Psoas muscle (tissue), 8 donors: ENCODE results near the gene IRX6. TPM values are rescaled to one million over a fixed set of nuclear protein-coding genes. Genes with fewer than 3 reads are reported as not detected.
A peak's percentile ranks its signal among the peaks of the same experiment; 100 is the strongest.

Experiments used
- ATAC-seq, 4 donors: fragments of 200-7000 bp; cut with Tn5 transposase; one replicate each; pipeline ENCODE4 v1.9.1; 2020; ENCODE audit warnings: moderate library complexity in 3 of 4, mild to moderate bottlenecking in 2 of 4
- DNase-seq, 2 donors: peaks; one replicate each; pipeline ENCODE4 v3.0.0-alpha.2; 2020
- H3K27ac ChIP-seq: fragments of 200-600 bp; one replicate; pipeline ENCODE4 v1.8.0; 2022
- H3K27me3 ChIP-seq, 3 donors: fragments of 200-600 bp in 1 of 3; one replicate each; pipeline versions ENCODE4 v1.6.1 to v1.8.0; 2013 to 2022; ENCODE audit warnings: low read length in 2 of 3, mild to moderate bottlenecking in 2 of 3, moderate library complexity in 1 of 3; ENCODE audit not compliant: insufficient read depth in 3 of 3
- H3K36me3 ChIP-seq, 2 donors: fragments of 200-600 bp in 1 of 2; one replicate each; pipeline versions ENCODE4 v1.6.1 to v1.8.0; 2013 to 2022; ENCODE audit warnings: low read depth in 1 of 2, mild to moderate bottlenecking in 1 of 2, moderate library complexity in 1 of 2; ENCODE audit not compliant: insufficient read depth in 1 of 2
- H3K4me1 ChIP-seq: fragments of 200-600 bp; one replicate; pipeline ENCODE4 v1.8.0; 2022
- H3K4me3 ChIP-seq: fragments of 200-600 bp; one replicate; pipeline ENCODE4 v1.8.0; 2022; ENCODE audit warnings: mild to moderate bottlenecking
- H3K9me3 ChIP-seq: fragments of 200-600 bp; one replicate; pipeline ENCODE4 v1.8.0; 2022
- WGBS, 3 donors: extraction: QIAGEN DNeasy Blood & Tissue Kit; methylation state at CpG; one replicate each; pipeline versions ENCODE4 v1.1.6 to v1.1.7; 2013; 5-methylcytosine and 5-hydroxymethylcytosine counted together
- intact Hi-C, 2 donors: fragments of 100-400 bp; cut with DNase I; formaldehyde crosslinking; loops; one replicate each; pipeline versions ENCODE4 v1.11.0 to v1.14.2; 2022
- long read RNA-seq, 2 donors: library from polyadenylated mRNA; unstranded; transcript quantifications; one replicate each; pipeline ENCODE4 v2.0.0, GENCODE V29; 2021
- polyA plus RNA-seq, 3 donors: library from polyadenylated mRNA; stranded (reverse); fragments of 200-250 nt; gene quantifications; one replicate each; pipeline ENCODE4 v1.2.3, GENCODE V29; 2013
- total RNA-seq, 4 donors: library from RNA; stranded (reverse); fragmentation: NEBNext Ultra II Directional in 2 of 4; extraction: Animal tissue kit (Norgen Biotek cat#: 25700) in 2 of 4; gene quantifications; one replicate each; pipeline versions ENCODE4 v1.2.1 to v1.2.4, GENCODE V29; 2021 to 2023
- TF ChIP-seq, protein P1 (sequence below): fragments of 200-600 bp; IDR thresholded peaks from one replicate; pipeline ENCODE4 v1.8.0; 2022; ENCODE audit warnings: antibody characterized with exemption
- donor health status: healthy with polysubstance abuse.
- donor health status: DM: no; HTN: no; CAD: no; lungs with moderate emphysema.
- donor health status: Bipolar disorder and iron deficiency.
- donor health status: healthy.
- donor health status: DM: yes; HTN: yes; CAD: no.
- donor health status: DM: no; HTN: no; CAD: no.
- donor health status: DM: no; HTN: no; CAD: no.
- donor health status: DM: yes; HTN: yes; CAD: no.

The IRX6 gene
- total RNA-seq (1 to 10 TPM in 2 of 4 donors, under 1 TPM in 2; 0.32 to 2.1 (median 0.74) TPM), polyA plus RNA-seq (1 to 10 TPM in 2 of 3 donors, under 1 TPM in 1; 0.46 to 6.1 (median 1.7) TPM)
- long read RNA-seq, donor 1 = 0 reads
- long read RNA-seq, donor 2, partial matches to known transcripts = 2 of 9 reads
- long read RNA-seq, donor 2, other reads (novel, unspliced or antisense) = 4 of 9 reads

DNA sequence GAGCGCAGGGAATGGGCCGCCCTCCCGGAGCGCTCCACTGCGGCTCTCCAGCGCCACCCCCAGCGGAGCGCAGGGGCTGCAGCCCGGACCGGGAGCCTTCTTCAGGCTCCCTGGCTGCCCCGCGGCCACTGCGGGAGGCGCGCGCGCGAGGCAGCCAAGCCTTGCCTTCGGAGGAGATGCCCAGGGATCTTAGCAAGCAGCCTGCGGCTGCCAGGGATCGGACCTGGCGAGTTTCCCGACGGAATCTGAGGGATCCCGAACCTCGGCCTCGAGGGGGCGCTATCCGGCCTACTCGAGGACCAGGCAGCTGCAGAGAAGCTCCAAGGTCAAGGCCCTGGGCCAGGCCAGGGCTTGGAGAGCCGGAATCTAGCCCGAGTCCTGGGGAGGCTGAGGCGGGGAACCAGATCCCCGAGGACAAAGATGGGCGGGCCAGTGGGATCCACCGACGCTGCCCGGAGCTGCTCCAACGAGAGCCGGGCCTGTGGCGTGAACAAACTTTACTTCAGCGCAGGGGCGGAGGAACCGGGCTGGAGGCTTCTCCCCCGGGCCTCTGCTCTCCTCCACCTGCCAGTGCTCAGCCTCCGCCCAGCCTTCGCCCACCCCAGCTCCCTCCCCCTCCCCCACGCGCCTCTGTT, at the start of gene IRX6:
TSS of gene IRX6 (plus strand) at position 567 of the 635 bp plus-strand sequence. CDS start 889 bp downstream, outside the sequence.
- peak; percentile 78 to 90 for DNase-seq
- intact Hi-C loops = loop anchor here in 1 of 2 donors (5.0 kb wide), 1 partner anchor 201 kb away; no protein-coding TSS in a partner anchor
- no peaks in the 10 kb centered on the region for H3K36me3 ChIP-seq
- peak within 1 kb of the TSS; percentile 61 for H3K4me3 ChIP-seq
- TF ChIP-seq, protein P1, sequence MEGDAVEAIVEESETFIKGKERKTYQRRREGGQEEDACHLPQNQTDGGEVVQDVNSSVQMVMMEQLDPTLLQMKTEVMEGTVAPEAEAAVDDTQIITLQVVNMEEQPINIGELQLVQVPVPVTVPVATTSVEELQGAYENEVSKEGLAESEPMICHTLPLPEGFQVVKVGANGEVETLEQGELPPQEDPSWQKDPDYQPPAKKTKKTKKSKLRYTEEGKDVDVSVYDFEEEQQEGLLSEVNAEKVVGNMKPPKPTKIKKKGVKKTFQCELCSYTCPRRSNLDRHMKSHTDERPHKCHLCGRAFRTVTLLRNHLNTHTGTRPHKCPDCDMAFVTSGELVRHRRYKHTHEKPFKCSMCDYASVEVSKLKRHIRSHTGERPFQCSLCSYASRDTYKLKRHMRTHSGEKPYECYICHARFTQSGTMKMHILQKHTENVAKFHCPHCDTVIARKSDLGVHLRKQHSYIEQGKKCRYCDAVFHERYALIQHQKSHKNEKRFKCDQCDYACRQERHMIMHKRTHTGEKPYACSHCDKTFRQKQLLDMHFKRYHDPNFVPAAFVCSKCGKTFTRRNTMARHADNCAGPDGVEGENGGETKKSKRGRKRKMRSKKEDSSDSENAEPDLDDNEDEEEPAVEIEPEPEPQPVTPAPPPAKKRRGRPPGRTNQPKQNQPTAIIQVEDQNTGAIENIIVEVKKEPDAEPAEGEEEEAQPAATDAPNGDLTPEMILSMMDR = peak; percentile 59
- peak; percentile 75 to 87 (median 86) for ATAC-seq
- no peaks in the 10 kb centered on the region for H3K4me1 ChIP-seq
- no peaks in the 10 kb centered on the region for H3K9me3 ChIP-seq
- 1 to 2% (median 1%) methylated on average over 35 to 49 of the region's 49 CpGs for WGBS, 3 donors
- peaks cover 0 to 35% (median 0%) of the 10 kb centered on the region in 3 donors for H3K27me3 ChIP-seq
- peak within 1 kb of the TSS; percentile 16 for H3K27ac ChIP-seq

DNA sequence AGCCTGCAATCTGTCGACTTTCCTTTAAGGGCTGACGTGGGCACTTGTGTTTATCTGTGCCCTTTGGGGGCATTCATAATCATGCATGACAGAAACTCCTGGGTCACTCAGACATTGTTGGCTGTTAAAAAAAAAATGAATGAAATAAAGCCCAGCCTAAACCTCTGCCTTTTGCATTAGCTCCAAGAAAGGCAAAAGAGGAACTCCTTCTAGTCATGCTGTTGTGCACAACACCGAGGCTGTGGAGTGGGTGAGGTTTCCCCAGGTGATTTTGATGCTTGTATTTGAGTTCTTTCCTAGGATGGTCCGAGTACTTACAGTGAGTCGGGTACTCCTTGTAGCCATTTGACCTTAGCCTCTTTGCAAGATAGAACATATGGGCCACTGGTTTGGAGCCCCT, 49.6 kb upstream of the IRX6 start:
- no peaks in the 10 kb centered on the region for H3K36me3 ChIP-seq
- no peak for ATAC-seq
- no peak overlapping the region for H3K27ac ChIP-seq
- H3K27me3 ChIP-seq = no peaks in the 10 kb centered on the region
- WGBS, 3 donors = 74 to 81% (median 81%) methylated on average over 5 of the region's 5 CpGs
- H3K9me3 ChIP-seq = no peaks in the 10 kb centered on the region
- no peak for DNase-seq
- TF ChIP-seq, protein P1 = no peak
- H3K4me1 ChIP-seq = peaks cover 14% of the 10 kb centered on the region
- intact Hi-C loops = no loop called here
- H3K4me3 ChIP-seq = no peak overlapping the region

DNA sequence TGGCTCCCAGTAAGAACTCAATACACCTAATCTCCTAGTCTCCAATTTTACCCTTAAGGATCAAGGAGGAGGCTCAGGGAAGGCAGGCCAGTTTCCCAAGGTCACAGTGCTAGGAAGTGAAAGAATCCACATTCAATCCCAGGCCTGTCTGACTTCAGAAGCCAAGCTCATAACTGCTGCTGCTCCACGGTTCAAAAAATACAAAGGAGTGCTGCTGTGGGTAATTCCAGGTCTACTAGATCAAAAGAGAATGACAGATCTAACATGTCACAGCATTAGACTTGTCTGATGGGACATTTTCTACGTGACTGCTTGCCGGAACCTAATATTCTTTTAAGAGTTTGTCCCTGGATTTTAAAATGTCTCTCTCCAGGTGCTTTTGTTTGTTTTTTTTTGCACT, 48.8 kb upstream of the IRX6 start:
- Histone ChIP-seq H3K27ac (no peak overlapping the region), H3K27me3 (no peaks in the 10 kb centered on the region), H3K4me3 (no peak overlapping the region), H3K9me3 (no peaks in the 10 kb centered on the region), H3K36me3 (no peaks in the 10 kb centered on the region), H3K4me1 (peaks cover 14% of the 10 kb centered on the region)
- TF ChIP-seq, protein P1 = no peak
- WGBS, 3 donors = 55 to 71% (median 66%) methylated on average over 3 of the region's 3 CpGs
- intact Hi-C loops = no loop called here
- ATAC-seq = no peak
- no peak for DNase-seq

DNA sequence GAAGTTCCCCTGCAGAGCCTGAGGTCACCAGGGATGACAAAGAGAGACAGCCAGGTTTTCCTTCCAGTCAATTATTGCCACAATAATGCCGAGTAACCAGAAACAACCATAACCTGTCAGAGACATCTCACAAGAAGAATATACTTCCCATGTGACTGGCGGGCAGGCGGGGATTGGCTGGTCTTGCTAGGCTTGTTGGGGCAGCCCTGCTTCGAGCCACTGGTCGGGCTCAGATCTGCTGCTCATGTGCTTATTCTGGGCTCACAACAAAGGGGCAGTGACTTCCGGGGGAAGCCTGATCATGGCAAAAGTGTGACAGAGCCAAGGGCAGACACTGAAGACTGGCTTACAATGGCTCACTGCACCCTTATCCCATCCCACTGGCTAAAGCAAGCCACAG, 48.1 kb upstream of the IRX6 start:
- no peaks in the 10 kb centered on the region for H3K27me3 ChIP-seq
- ATAC-seq = no peak
- H3K4me1 ChIP-seq = peaks cover 14% of the 10 kb centered on the region
- WGBS, 3 donors = 82 to 89% (median 84%) methylated on average over 6 of the region's 6 CpGs
- H3K27ac ChIP-seq = no peak overlapping the region
- H3K4me3 ChIP-seq = no peak overlapping the region
- no peaks in the 10 kb centered on the region for H3K36me3 ChIP-seq
- no peak for DNase-seq
- intact Hi-C loops = no loop called here
- TF ChIP-seq, protein P1 = no peak
- H3K9me3 ChIP-seq = no peaks in the 10 kb centered on the region
